K562 (cell line): ENCODE data around the gene TULP1. TPM values are rescaled to one million over a fixed set of nuclear protein-coding genes. Genes with fewer than 3 reads are reported as not detected.

Experiments
- ARID1B ChIP-seq: fragments of 450-650 bp; IDR thresholded peaks from 2 replicates; pipeline ENCODE4 v1.6.1; 2016; ENCODE audit warnings: antibody characterized with exemption, mild to moderate bottlenecking, inconsistent platforms
- BCOR ChIP-seq: fragments of 450-650 bp; IDR thresholded peaks from 2 replicates; pipeline ENCODE4 v1.6.1; 2016
- BRCA1 ChIP-seq, 2 experiments: fragments of 450-650 bp in 1 of 2; sonication (generic) in 1 of 2; formaldehyde crosslinking in 1 of 2; IDR thresholded peaks; 2 replicates each; pipeline versions ENCODE4 v1.5.0 to v1.6.1; 2017 to 2020; ENCODE audit warnings: mild to moderate bottlenecking in 1 of 2, missing genetic modification reagents in 1 of 2
- CC2D1A ChIP-seq: fragments of 450-650 bp; IDR thresholded peaks from 2 replicates; pipeline ENCODE4 v1.6.1; 2017; ENCODE audit warnings: mild to moderate bottlenecking
- CREM ChIP-seq: IDR thresholded peaks from 2 replicates; pipeline ENCODE4 v1.6.1; 2014; ENCODE audit warnings: antibody characterized with exemption, low read depth
- EHMT2 ChIP-seq: fragments of 450-650 bp; IDR thresholded peaks from 2 replicates; pipeline ENCODE4 v1.6.1; 2018; ENCODE audit warnings: antibody characterized with exemption
- FOXK1 ChIP-seq: sonication (generic); formaldehyde crosslinking; IDR thresholded peaks from 2 replicates; pipeline ENCODE4 v1.8.0; 2022; ENCODE audit warnings: missing genetic modification reagents, mild to moderate bottlenecking, borderline replicate concordance
- GABPA ChIP-seq: fragments of 200-800 bp; sonication (Bioruptor generic); conservative IDR thresholded peaks from 2 replicates; pipeline ENCODE4 v1.6.1; 2016; ENCODE audit warnings: low read depth, missing genetic modification characterization, missing compliant biosample characterization
- HDGF ChIP-seq: fragments of 450-650 bp; IDR thresholded peaks from 2 replicates; pipeline ENCODE4 v1.6.1; 2016
- IFI16 ChIP-seq: fragments of 250-450 bp; sonication (Bioruptor Pico); IDR thresholded peaks from 2 replicates; pipeline ENCODE4 v2.1.2; 2022; ENCODE audit warnings: mild to moderate bottlenecking, inconsistent platforms
- KDM1A ChIP-seq, 2 experiments: fragments of 450-650 bp; IDR thresholded peaks; 2 replicates each; pipeline ENCODE4 v1.6.1; 2016; ENCODE audit warnings: mild to moderate bottlenecking in 2 of 2
- MLLT1 ChIP-seq, 2 experiments: fragments of 450-650 bp; IDR thresholded peaks; 2 replicates each; pipeline ENCODE4 v1.6.1; 2016
- MTA3 ChIP-seq: fragments of 450-650 bp; formaldehyde crosslinking; IDR thresholded peaks from 2 replicates; pipeline ENCODE4 v1.6.1; 2017; ENCODE audit warnings: mild to moderate bottlenecking, borderline replicate concordance
- NFATC3 ChIP-seq: fragments of 450-650 bp; IDR thresholded peaks from 2 replicates; pipeline ENCODE4 v1.6.1; 2017; ENCODE audit warnings: mild to moderate bottlenecking
- NFYB ChIP-seq: IDR thresholded peaks from 2 replicates; pipeline ENCODE4 v1.6.1; 2011; ENCODE audit warnings: mild to moderate bottlenecking, moderate library complexity; ENCODE audit not compliant: insufficient read length; ENCODE audit errors: extremely low read depth
- SMARCA5 ChIP-seq: fragments of 450-650 bp; IDR thresholded peaks from 2 replicates; pipeline ENCODE4 v1.6.1; 2016
- TAF1 ChIP-seq: IDR thresholded peaks from 2 replicates; pipeline ENCODE4 v1.6.1; 2011; ENCODE audit warnings: mild to moderate bottlenecking, low read length, moderate library complexity; ENCODE audit not compliant: insufficient read depth, control insufficient read depth, severe bottlenecking; ENCODE audit errors: extremely low read depth
- TRIM24 ChIP-seq, 2 experiments: fragments of 450-650 bp; IDR thresholded peaks; 2 replicates each; pipeline ENCODE4 v1.6.1; 2016
- VEZF1 ChIP-seq: fragments of 200-800 bp; sonication (Bioruptor generic); IDR thresholded peaks from 2 replicates; pipeline ENCODE4 v1.6.1; 2017; ENCODE audit warnings: missing genetic modification characterization, missing compliant biosample characterization
- ZNF121 ChIP-seq: sonication (generic); formaldehyde crosslinking; conservative IDR thresholded peaks from 2 replicates; pipeline ENCODE4 v1.8.0; 2022; ENCODE audit warnings: missing genetic modification reagents
- polyA plus RNA-seq, 8 experiments: library from polyadenylated mRNA; depleted of rRNA in 4 of 8; stranded (reverse) in 5 of 8; unstranded in 3 of 8; fragments of >200 nt; fragmentation: Nextera tagmentation in 2 of 8; fragmentation: Illumina TruSeq in 1 of 8; extraction: Ambion mirVana in 2 of 8; extraction: Trizol in 1 of 8; gene quantifications; 2 replicates each; pipeline versions ENCODE4 v1.2.1 to v1.2.3, GENCODE V29; 2011 to 2014; ENCODE audit warnings: inconsistent platforms in 1 of 8, missing spikeins in 1 of 8
- total RNA-seq, 7 experiments: library from RNA; depleted of rRNA in 6 of 7; stranded (reverse); fragments of >200 nt in 6 of 7; fragmentation: Illumina TruSeq in 2 of 7; extraction: Trizol in 2 of 7; gene quantifications; 2 replicates each; pipeline versions ENCODE4 v1.2.1 to v1.2.3, GENCODE V29; 2011 to 2021; ENCODE audit warnings: low replicate concordance in 1 of 7
- TF ChIP-seq, protein P1 (sequence below): sonication (generic); formaldehyde crosslinking; IDR thresholded peaks from 2 replicates; pipeline ENCODE4 v1.9.0; 2022; ENCODE audit warnings: mild to moderate bottlenecking, missing genetic modification reagents

The TULP1 gene
- total and polyA plus RNA-seq, 9 of the 15 experiments (the other 6 are each of a cell fraction or from before 2014, with no cell fraction given) = 0.06 to 0.17 (median 0.09) TPM; not detected in 6

GRCh38 chr6:35487658-35488516 is 24.8 kb downstream of the TULP1 start (continued):
- TF ChIP-seq, protein P1, sequence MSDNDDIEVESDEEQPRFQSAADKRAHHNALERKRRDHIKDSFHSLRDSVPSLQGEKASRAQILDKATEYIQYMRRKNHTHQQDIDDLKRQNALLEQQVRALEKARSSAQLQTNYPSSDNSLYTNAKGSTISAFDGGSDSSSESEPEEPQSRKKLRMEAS (CRISPR knock-in tag) = peak; percentile 14; the same call in 1 of the 2 replicates
- no peak for TF ChIP-seq EHMT2
- TF ChIP-seq FOXK1 (CRISPR knock-in tag) = 0 out of 2 replicates have a peak, but pooled peaks have one; percentile 40
- 0 out of 2 replicates have a peak, but pooled peaks have one; percentile 7 for TF ChIP-seq ARID1B
- TF ChIP-seq CC2D1A = no peak
- no peak for TF ChIP-seq TAF1
- no peak for TF ChIP-seq MTA3
- TF ChIP-seq HDGF = 0 out of 2 replicates have a peak, but pooled peaks have one; percentile 48
- peak in 1 of 2 experiments; percentile 68; a peak in 2 of 4 replicates for TF ChIP-seq MLLT1 (IDR thresholded peaks at IDR 0.05)
- peak; percentile 54 for TF ChIP-seq GABPA (tag)
- TF ChIP-seq CREM = no peak
- TF ChIP-seq BRCA1 (IDR thresholded peaks at IDR 0.05) = no peak
- no peak for TF ChIP-seq BRCA1 (CRISPR knock-in tag; IDR thresholded peaks at IDR 0.05)
- TF ChIP-seq TRIM24 (IDR thresholded peaks at IDR 0.05) = peak in 1 of 2 experiments; percentile 7; a peak in 1 of 4 replicates
- TF ChIP-seq KDM1A (IDR thresholded peaks at IDR 0.05) = 0 out of 4 replicates have a peak, but pooled peaks of 1 of the 2 experiments have one; percentile 23
- TF ChIP-seq ZNF121 (CRISPR knock-in tag) = no peak
- no peak for TF ChIP-seq NFYB
- peak; percentile 84; the same call in 1 of the 2 replicates for TF ChIP-seq SMARCA5
- peak; percentile 60 for TF ChIP-seq VEZF1
- no peak for TF ChIP-seq NFATC3
- no peak for TF ChIP-seq IFI16 (CRISPR knock-in tag)
- TF ChIP-seq BCOR = peak; percentile 83
